GM12878 (cell line): ENCODE data around the gene ZNF692. TPM values are rescaled to one million over a fixed set of nuclear protein-coding genes. Genes with fewer than 3 reads are reported as not detected.
A peak's percentile ranks its signal among the peaks of the same experiment; 100 is the strongest.

Source experiments
- ESRRA ChIP-seq: IDR thresholded peaks from 2 replicates; pipeline ENCODE4 v1.6.1; 2012; ENCODE audit warnings: mild to moderate bottlenecking, low read length, improper control_type of control experiment
- FOXM1 ChIP-seq: IDR thresholded peaks from 2 replicates; pipeline ENCODE4 v1.6.1; 2012; ENCODE audit warnings: low read depth, mild to moderate bottlenecking, inconsistent platforms, low read length, moderate library complexity
- GATAD2B ChIP-seq: fragments of 450-650 bp; conservative IDR thresholded peaks from 2 replicates; pipeline ENCODE4 v1.6.1; 2017; ENCODE audit warnings: low read depth, mild to moderate bottlenecking, moderate library complexity
- HDAC6 ChIP-seq: fragments of 200-600 bp; sonication (generic); IDR thresholded peaks from one replicate; pipeline ENCODE4 v1.8.0; 2017; ENCODE audit warnings: antibody characterized with exemption; ENCODE audit not compliant: unreplicated experiment
- HDGF ChIP-seq: fragments of 450-650 bp; IDR thresholded peaks from 2 replicates; pipeline ENCODE4 v1.6.1; 2016; ENCODE audit warnings: antibody characterized with exemption
- IRF3 ChIP-seq: fragments of 450-650 bp; IDR thresholded peaks from 2 replicates; pipeline ENCODE4 v1.6.1; 2014; ENCODE audit warnings: mild to moderate bottlenecking
- IRF5 ChIP-seq: fragments of 450-650 bp; IDR thresholded peaks from 2 replicates; pipeline ENCODE4 v1.6.1; 2017; ENCODE audit warnings: borderline replicate concordance
- LARP7 ChIP-seq: fragments of 450-650 bp; IDR thresholded peaks from 2 replicates; pipeline ENCODE4 v1.6.1; 2017; ENCODE audit warnings: mild to moderate bottlenecking
- MLLT1 ChIP-seq: fragments of 450-650 bp; IDR thresholded peaks from 2 replicates; pipeline ENCODE4 v1.6.1; 2016; ENCODE audit warnings: mild to moderate bottlenecking
- MYB ChIP-seq: fragments of 150-350 bp; IDR thresholded peaks from 2 replicates; pipeline ENCODE4 v1.6.1; 2014; ENCODE audit warnings: mild to moderate bottlenecking, low read depth, low read length, borderline replicate concordance
- NBN ChIP-seq: fragments of 450-650 bp; IDR thresholded peaks from 2 replicates; pipeline ENCODE4 v1.6.1; 2016
- PKNOX1 ChIP-seq: fragments of 450-650 bp; IDR thresholded peaks from 2 replicates; pipeline ENCODE4 v1.6.1; 2016; ENCODE audit warnings: mild to moderate bottlenecking
- RFX5 ChIP-seq: IDR thresholded peaks from 2 replicates; pipeline ENCODE4 v1.6.1; 2011; ENCODE audit warnings: low read depth, low read length, improper control_type of control experiment
- SMC3 ChIP-seq: IDR thresholded peaks from 2 replicates; pipeline ENCODE4 v1.6.1; 2011; ENCODE audit warnings: low read length, improper control_type of control experiment, borderline replicate concordance
- SP1 ChIP-seq: IDR thresholded peaks from one replicate; pipeline ENCODE4 v1.6.1; 2011; ENCODE audit warnings: low read depth, low read length
- SUPT20H ChIP-seq: IDR thresholded peaks from 2 replicates; pipeline ENCODE4 v1.6.1; 2011; ENCODE audit warnings: low read depth, mild to moderate bottlenecking, low read length, moderate library complexity, borderline replicate concordance; ENCODE audit not compliant: control insufficient read depth
- TBL1XR1 ChIP-seq: IDR thresholded peaks from 2 replicates; pipeline ENCODE4 v1.6.1; 2012; ENCODE audit warnings: low read depth, low read length, improper control_type of control experiment
- ZBTB33 ChIP-seq: fragments of 450-650 bp; IDR thresholded peaks from 2 replicates; pipeline ENCODE4 v1.6.1; 2017; ENCODE audit warnings: mild to moderate bottlenecking
- ZNF207 ChIP-seq: fragments of 450-650 bp; IDR thresholded peaks from 2 replicates; pipeline ENCODE4 v1.6.1; 2014; ENCODE audit warnings: antibody characterized with exemption, mild to moderate bottlenecking, borderline replicate concordance
- ZNF24 ChIP-seq: fragments of 450-650 bp; IDR thresholded peaks from 2 replicates; pipeline ENCODE4 v1.6.1; 2017; ENCODE audit warnings: antibody characterized with exemption, mild to moderate bottlenecking
- ZNF592 ChIP-seq: fragments of 450-650 bp; IDR thresholded peaks from 2 replicates; pipeline ENCODE4 v1.6.1; 2017; ENCODE audit warnings: mild to moderate bottlenecking, moderate library complexity
- polyA plus RNA-seq, 11 experiments: library from polyadenylated mRNA; depleted of rRNA in 4 of 11; unstranded in 6 of 11; stranded (reverse) in 5 of 11; fragments of >200 nt; fragmentation: Nextera tagmentation in 4 of 11; fragmentation: Illumina TruSeq in 1 of 11; extraction: Ambion mirVana in 4 of 11; extraction: Trizol in 1 of 11; gene quantifications; 1 replicate in 1 of 11; 2 replicates in 10 of 11; pipeline versions ENCODE4 v1.2.1 to v1.2.3, GENCODE V29; 2011 to 2016; ENCODE audit warnings: inconsistent platforms in 2 of 11, missing spikeins in 2 of 11, low read depth in 1 of 11
- total RNA-seq, 4 experiments: library from RNA; depleted of rRNA in 3 of 4; stranded (reverse); fragments of >200 nt in 3 of 4; fragmentation: Illumina TruSeq in 1 of 4; extraction: Trizol in 1 of 4; gene quantifications; 2 replicates each; pipeline versions ENCODE4 v1.2.1 to v1.2.3, GENCODE V29; 2013 to 2021

Gene ZNF692
- total and polyA plus RNA-seq, 10 of the 15 experiments (the other 5 are each of a cell fraction or from before 2014, with no cell fraction given) = 5.3 to 76.6 (median 36.9) TPM

- no peak for TF ChIP-seq ZNF592
- TF ChIP-seq MLLT1 = 0 out of 2 replicates have a peak, but pooled peaks have one; percentile 32
- no peak for TF ChIP-seq ZNF24
- TF ChIP-seq FOXM1 = no peak
- TF ChIP-seq SMC3 = no peak
- no peak for TF ChIP-seq IRF3
- TF ChIP-seq RFX5 = no peak
- no peak for TF ChIP-seq ESRRA
- no peak for TF ChIP-seq ZBTB33
- no peak for TF ChIP-seq LARP7
- no peak for TF ChIP-seq TBL1XR1
- no peak for TF ChIP-seq HDGF
- TF ChIP-seq SUPT20H = no peak
- TF ChIP-seq PKNOX1 = no peak
- peak; percentile 48; the same call in 1 of the 2 replicates for TF ChIP-seq GATAD2B
- TF ChIP-seq IRF5 = no peak
- peak; percentile 23 for TF ChIP-seq SP1
- 0 out of 2 replicates have a peak, but pooled peaks have one; percentile 47 for TF ChIP-seq NBN
- TF ChIP-seq ZNF207 = no peak
- TF ChIP-seq MYB = no peak
- TF ChIP-seq HDAC6 = no peak
Observed at GRCh38 chr1:248842781-248843331, 16.0 kb downstream of the ZNF692 start (continued).
